Activated naive CD8-positive, alpha-beta T cell treated with anti-CD3 and anti-CD28 coated beads, Interleukin-2, amount 50 U/mL, for 24 hours (primary cell): Measurements from ENCODE around the gene ZSWIM8.
A peak's percentile ranks its signal among the peaks of the same experiment; 100 is the strongest.

Experiments
- ATAC-seq: fragments of 150-1000 bp; cut with Tn5 transposase; one replicate; pipeline ENCODE4 v1.10.0; 2021
- DNase-seq: peaks from one replicate; pipeline ENCODE4 v3.0.0; 2021
- H3K27ac Mint-ChIP-seq: one replicate; pipeline ENCODE4 v1.8.0; 2021; ENCODE audit warnings: mild to moderate bottlenecking, mixed read lengths
- H3K27me3 Mint-ChIP-seq: one replicate; pipeline ENCODE4 v1.8.0; 2021; ENCODE audit warnings: mixed read lengths
- H3K36me3 Mint-ChIP-seq: one replicate; pipeline ENCODE4 v1.8.0; 2021; ENCODE audit warnings: low read depth, mixed read lengths
- H3K4me1 Mint-ChIP-seq: one replicate; pipeline ENCODE4 v1.8.0; 2021; ENCODE audit warnings: mixed read lengths
- H3K4me3 Mint-ChIP-seq: one replicate; pipeline ENCODE4 v1.8.0; 2021; ENCODE audit warnings: mild to moderate bottlenecking, moderate library complexity, mixed read lengths
- H3K9me3 Mint-ChIP-seq: one replicate; pipeline ENCODE4 v1.8.0; 2021; ENCODE audit warnings: mixed read lengths

The ZSWIM8 gene

DNA sequence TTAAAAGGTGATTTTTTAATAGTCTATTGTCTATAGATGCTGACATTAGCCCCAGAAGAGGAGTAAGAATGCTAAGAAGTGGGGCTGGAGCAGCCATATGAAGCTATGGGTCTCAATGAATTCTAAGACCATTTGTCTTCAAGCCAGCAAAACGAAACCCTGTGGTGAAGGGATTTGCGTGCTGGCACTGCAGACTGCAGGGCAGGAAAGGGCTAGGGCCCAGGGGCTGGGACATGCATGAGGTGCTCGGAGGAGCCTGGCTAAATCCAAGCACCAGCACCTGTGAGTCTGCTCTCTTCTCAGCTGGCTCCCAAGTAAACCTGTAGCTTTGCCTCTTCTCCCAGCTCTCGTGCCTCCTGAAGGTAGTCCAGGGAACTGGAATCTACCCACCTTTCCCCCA, 27.3 kb downstream of the ZSWIM8 start:
- peaks cover 22% of the 10 kb centered on the region for H3K36me3 Mint-ChIP-seq
- no peaks in the 10 kb centered on the region for H3K9me3 Mint-ChIP-seq
- no peak for DNase-seq
- H3K27ac Mint-ChIP-seq = no peak overlapping the region
- peak overlapping the region; percentile 14 for H3K4me3 Mint-ChIP-seq
- peaks cover 21% of the 10 kb centered on the region for H3K4me1 Mint-ChIP-seq
- H3K27me3 Mint-ChIP-seq = no peaks in the 10 kb centered on the region
- no peak for ATAC-seq

DNA sequence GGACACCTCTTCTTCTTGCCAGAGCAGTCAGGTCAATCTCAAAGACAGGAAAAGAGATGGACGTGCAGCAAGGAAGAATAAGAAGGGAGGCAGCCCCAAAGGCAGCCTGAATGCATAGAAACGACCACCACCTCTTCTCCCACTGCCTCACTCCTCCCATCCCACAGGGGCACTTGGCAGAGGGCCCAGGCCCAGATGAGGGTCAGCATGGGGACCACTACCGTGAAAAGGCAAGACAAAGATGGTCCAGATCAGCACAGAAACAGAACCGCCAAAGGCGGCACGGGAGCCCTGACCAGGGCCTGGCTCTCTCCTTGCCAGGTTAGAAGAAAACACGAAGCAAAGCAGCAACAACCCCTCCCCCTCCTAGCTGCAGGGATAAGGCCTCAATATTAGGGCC, 27.9 kb downstream of the ZSWIM8 start:
- Mint-ChIP-seq H3K4me1 (peaks cover 21% of the 10 kb centered on the region), H3K9me3 (no peaks in the 10 kb centered on the region), H3K36me3 (peaks cover 19% of the 10 kb centered on the region), H3K27me3 (no peaks in the 10 kb centered on the region), H3K27ac (peak overlapping the region; percentile 9), H3K4me3 (no peak overlapping the region)
- ATAC-seq (no peak), DNase-seq (no peak)

DNA sequence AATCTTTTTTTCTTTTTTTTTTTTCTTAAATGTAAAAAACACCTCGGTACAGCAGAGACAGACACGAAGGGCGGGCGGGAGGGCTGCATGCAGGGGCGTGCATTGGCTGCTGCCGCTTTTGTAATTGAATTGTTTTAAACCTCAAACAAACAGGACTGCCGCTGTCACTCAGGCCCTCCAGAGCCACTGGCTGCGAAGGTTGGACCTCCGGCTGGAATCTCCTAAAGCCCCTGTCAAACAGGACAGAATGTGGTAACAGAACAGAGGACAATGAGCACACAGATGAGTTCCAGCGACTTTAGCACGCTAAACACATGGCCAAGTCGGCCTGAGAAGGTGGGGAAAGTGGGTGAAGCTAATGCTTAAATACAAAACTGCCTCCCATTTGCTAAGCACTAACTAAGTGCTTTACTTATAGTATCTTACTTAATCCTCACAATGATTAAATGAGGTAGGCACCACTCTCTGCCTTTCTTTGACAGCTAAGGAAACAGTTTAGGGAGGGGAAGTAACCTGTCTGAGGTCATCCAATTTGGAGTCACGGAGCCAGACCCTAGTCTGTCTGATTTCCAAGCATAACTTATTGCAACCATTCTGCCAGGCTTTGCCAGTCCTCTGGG, 29.0 kb downstream of the ZSWIM8 start:
- Mint-ChIP-seq H3K36me3 (peaks cover 9% of the 10 kb centered on the region), H3K27me3 (no peaks in the 10 kb centered on the region), H3K4me3 (no peak overlapping the region), H3K4me1 (peaks cover 12% of the 10 kb centered on the region), H3K27ac (no peak overlapping the region), H3K9me3 (no peaks in the 10 kb centered on the region)
- no peak for DNase-seq
- ATAC-seq = no peak

- H3K9me3 Mint-ChIP-seq = no peaks in the 10 kb centered on the region
- H3K27ac Mint-ChIP-seq = no peak overlapping the region
- peaks cover 6% of the 10 kb centered on the region for H3K36me3 Mint-ChIP-seq
Observed at GRCh38 chr10:73814896-73815718, 29.7 kb downstream of the ZSWIM8 start.

DNA sequence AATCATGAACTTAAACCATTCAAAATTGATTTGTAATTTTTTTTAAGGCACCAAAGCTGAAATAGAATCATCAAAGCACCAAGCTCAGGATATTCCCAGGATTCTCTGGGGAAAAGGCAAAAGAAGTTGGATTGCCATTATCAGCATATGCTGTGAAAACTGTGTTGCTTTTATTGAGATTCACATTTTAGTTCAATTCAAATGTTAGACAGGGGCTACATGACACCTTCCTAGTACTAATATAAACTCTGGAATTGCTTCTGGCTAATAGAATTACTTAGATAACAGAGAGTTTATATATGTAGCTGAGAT, 30.3 kb downstream of the ZSWIM8 start:
- no peak overlapping the region for H3K4me3 Mint-ChIP-seq
- no peak overlapping the region for H3K27ac Mint-ChIP-seq
- H3K9me3 Mint-ChIP-seq = no peaks in the 10 kb centered on the region
- peaks cover under 1% of the 10 kb centered on the region for H3K4me1 Mint-ChIP-seq
- peaks cover 2% of the 10 kb centered on the region for H3K36me3 Mint-ChIP-seq
- DNase-seq = no peak
- no peak for ATAC-seq
- no peaks in the 10 kb centered on the region for H3K27me3 Mint-ChIP-seq

More at GRCh38 chr10:73814896-73815718, 29.7 kb downstream of the ZSWIM8 start:
- ATAC-seq (no peak), DNase-seq (no peak)
- Mint-ChIP-seq H3K27me3 (no peaks in the 10 kb centered on the region), H3K4me3 (no peak overlapping the region), H3K4me1 (peaks cover 5% of the 10 kb centered on the region)

GRCh38 chr10:73816917-73817729, 31.7 kb downstream of the ZSWIM8 start:
- Mint-ChIP-seq H3K27ac (no peak overlapping the region), H3K9me3 (no peaks in the 10 kb centered on the region), H3K4me1 (no peaks in the 10 kb centered on the region), H3K36me3 (peaks cover 1% of the 10 kb centered on the region), H3K27me3 (no peaks in the 10 kb centered on the region), H3K4me3 (no peak overlapping the region)
- ATAC-seq (no peak), DNase-seq (no peak)

GRCh38 chr10:73817826-73818225, 32.4 kb downstream of the ZSWIM8 start:
- ATAC-seq (no peak), DNase-seq (no peak)
- peaks cover 1% of the 10 kb centered on the region for H3K36me3 Mint-ChIP-seq
- H3K27me3 Mint-ChIP-seq = no peaks in the 10 kb centered on the region
- H3K4me3 Mint-ChIP-seq = no peak overlapping the region
- H3K9me3 Mint-ChIP-seq = no peaks in the 10 kb centered on the region
- no peaks in the 10 kb centered on the region for H3K4me1 Mint-ChIP-seq
- H3K27ac Mint-ChIP-seq = no peak overlapping the region

DNA sequence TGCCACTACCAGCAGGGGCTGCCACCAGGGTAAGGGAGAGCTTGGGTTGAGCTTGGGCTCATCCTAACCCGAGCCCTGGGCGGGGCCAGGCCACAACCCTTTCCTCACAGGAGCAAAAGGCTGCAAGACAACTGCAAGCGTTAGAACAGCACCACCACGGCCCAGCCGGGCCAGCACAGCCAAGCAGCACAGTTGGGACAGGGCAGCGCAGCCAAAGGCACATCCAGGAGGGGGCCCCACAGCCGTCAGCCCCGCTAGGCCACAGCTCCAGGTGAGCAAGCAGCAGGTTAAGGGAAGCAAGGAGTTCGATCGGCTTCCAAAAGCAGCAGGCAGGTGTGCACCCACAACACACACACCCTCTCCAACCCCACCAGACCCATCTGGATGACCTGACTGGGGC, 33.0 kb downstream of the ZSWIM8 start:
- Mint-ChIP-seq H3K27ac (no peak overlapping the region), H3K36me3 (peaks cover 1% of the 10 kb centered on the region)

DNA sequence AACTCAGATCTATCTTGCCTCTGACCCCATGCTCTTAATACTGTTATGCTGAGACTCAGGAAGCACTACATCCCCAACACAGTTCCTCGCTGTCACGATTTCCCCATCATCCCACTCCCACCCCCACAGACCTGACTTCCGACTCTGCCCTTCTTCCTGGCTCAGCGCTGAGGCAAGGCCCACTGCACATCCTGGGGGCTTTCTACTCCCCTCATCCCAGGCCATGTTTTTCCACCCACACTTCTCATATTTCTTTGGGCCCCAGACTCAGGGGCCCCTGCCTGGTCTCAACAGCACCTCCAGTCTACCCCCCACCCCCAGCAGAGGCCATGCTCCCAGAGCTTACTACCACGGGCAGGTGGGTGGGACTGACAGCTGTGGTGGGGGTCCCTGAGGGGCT, 33.7 kb downstream of the ZSWIM8 start:
- Mint-ChIP-seq H3K27me3 (no peaks in the 10 kb centered on the region), H3K4me1 (no peaks in the 10 kb centered on the region), H3K9me3 (no peaks in the 10 kb centered on the region), H3K4me3 (no peak overlapping the region), H3K27ac (no peak overlapping the region), H3K36me3 (peaks cover 1% of the 10 kb centered on the region)
- ATAC-seq (no peak), DNase-seq (no peak)

More for the DNA sequence above, 33.0 kb downstream of the ZSWIM8 start:
- no peak overlapping the region for H3K4me3 Mint-ChIP-seq
- ATAC-seq (no peak), DNase-seq (no peak)
- no peaks in the 10 kb centered on the region for H3K9me3 Mint-ChIP-seq
- no peaks in the 10 kb centered on the region for H3K27me3 Mint-ChIP-seq
- no peaks in the 10 kb centered on the region for H3K4me1 Mint-ChIP-seq

DNA sequence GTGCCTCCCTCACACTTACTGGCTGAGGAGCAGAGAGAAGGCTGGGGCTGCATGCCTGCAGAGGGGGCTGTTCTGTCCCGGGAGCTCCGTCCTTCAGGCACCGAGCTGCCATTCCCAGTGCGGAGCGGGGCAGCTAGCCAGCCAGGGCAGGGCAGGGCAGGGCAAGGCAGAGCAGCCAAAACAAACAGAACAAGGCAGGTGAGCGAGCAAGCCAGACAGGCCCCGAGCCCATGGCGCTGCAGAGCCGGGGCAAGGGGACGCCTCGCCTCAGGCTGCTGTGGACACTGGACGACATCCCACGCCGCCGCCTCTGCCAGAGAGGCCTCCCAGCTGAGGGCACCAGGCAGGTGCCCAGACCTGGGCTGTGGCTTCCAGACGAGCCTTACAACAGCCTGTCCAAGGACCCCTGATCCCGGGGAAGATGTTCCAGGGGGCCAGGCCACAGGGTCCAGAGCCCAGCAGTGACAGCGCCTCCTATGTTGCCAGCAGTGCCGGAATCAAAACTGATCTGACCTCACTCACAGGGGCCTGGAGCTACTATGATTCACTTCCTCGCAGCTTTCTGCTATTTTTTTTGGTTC, 34.2 kb downstream of the ZSWIM8 start:
- Mint-ChIP-seq H3K4me3 (no peak overlapping the region), H3K9me3 (no peaks in the 10 kb centered on the region), H3K27ac (no peak overlapping the region), H3K4me1 (no peaks in the 10 kb centered on the region), H3K36me3 (peaks cover 1% of the 10 kb centered on the region), H3K27me3 (no peaks in the 10 kb centered on the region)
- DNase-seq = no peak
- ATAC-seq = no peak

DNA sequence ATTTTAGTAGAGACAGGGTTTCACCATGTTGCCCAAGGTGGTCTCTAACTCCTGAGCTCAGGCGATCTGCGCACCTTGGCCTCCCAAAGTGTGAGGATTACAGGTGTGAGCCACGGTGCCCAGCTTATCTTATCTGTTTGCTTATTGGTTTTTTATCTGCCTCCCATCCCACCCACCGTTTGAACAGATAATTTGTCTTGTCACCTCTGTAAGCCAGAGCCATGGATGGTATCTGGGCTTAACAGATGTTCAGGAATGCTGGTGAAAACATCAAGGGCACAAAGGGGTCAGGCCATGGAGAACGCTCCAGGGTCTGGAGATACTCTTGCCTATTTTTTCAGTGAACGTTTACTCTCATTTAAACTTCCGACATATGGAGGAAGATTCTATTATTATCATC, 38.0 kb downstream of the ZSWIM8 start:
- Mint-ChIP-seq H3K27me3 (no peaks in the 10 kb centered on the region), H3K4me1 (no peaks in the 10 kb centered on the region), H3K27ac (peak overlapping the region; percentile 8), H3K36me3 (peaks cover 5% of the 10 kb centered on the region), H3K4me3 (no peak overlapping the region), H3K9me3 (no peaks in the 10 kb centered on the region)
- no peak for DNase-seq
- ATAC-seq = no peak

- no peak for ATAC-seq
Observed at GRCh38 chr10:73824146-73824725, 38.8 kb downstream of the ZSWIM8 start.

DNA sequence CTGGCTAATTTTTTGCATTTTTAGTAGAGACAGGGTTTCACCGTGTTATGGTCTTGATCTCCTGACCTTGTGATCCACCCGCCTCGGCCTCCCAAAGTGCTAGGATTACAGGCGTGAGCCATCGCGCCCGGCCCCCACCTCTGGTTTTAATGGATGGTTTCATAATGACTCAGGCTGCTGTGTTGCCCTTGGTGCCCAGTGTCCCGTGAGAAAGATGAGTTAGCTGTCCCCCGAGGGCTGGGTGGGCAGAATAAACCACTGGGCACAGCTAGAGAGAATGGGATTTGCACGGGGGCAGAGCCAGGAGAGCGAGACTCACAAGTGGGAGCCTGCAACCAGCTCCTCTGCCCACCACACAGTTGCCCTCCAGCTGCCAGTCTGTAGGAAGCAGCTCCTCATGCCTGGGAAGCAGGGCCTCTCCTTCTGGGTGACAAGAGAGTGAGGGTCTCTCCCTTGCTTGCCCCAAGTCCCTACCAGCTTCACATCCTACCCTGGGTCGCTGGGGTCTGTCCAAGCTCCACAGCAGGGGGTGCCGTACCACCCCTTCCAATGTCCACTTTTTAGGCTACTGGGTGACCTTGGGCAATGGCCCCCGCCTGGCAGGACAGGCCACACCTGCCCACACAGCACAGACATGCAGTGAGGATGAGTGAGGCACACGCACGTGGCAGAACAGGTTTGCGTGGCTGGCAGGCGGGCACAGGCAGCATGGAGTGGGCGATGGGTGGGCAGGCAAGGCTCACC, 42.1 kb downstream of the ZSWIM8 start:
- no peak for ATAC-seq
- Mint-ChIP-seq H3K27ac (no peak overlapping the region), H3K9me3 (no peaks in the 10 kb centered on the region), H3K4me1 (no peaks in the 10 kb centered on the region), H3K27me3 (no peaks in the 10 kb centered on the region), H3K36me3 (peaks cover 7% of the 10 kb centered on the region), H3K4me3 (no peak overlapping the region)
- DNase-seq = no peak

More at GRCh38 chr10:73824146-73824725, 38.8 kb downstream of the ZSWIM8 start:
- Mint-ChIP-seq H3K4me3 (no peak overlapping the region), H3K4me1 (no peaks in the 10 kb centered on the region), H3K27ac (no peak overlapping the region), H3K36me3 (peaks cover 7% of the 10 kb centered on the region), H3K27me3 (no peaks in the 10 kb centered on the region), H3K9me3 (no peaks in the 10 kb centered on the region)
- DNase-seq = no peak

GRCh38 chr10:73828161-73828560, 42.8 kb downstream of the ZSWIM8 start:
- Mint-ChIP-seq H3K9me3 (no peaks in the 10 kb centered on the region), H3K4me3 (no peak overlapping the region), H3K27ac (no peak overlapping the region), H3K27me3 (no peaks in the 10 kb centered on the region), H3K36me3 (peaks cover 7% of the 10 kb centered on the region), H3K4me1 (no peaks in the 10 kb centered on the region)
- ATAC-seq (no peak), DNase-seq (no peak)
